ENCODE results near the gene PTPRQ.
"Not testable (repeated sequence)": the region's sequence is repeated elsewhere in the genome, so short reads cannot be mapped to it uniquely, and the experiment has no call there.

The PTPRQ gene

DNA sequence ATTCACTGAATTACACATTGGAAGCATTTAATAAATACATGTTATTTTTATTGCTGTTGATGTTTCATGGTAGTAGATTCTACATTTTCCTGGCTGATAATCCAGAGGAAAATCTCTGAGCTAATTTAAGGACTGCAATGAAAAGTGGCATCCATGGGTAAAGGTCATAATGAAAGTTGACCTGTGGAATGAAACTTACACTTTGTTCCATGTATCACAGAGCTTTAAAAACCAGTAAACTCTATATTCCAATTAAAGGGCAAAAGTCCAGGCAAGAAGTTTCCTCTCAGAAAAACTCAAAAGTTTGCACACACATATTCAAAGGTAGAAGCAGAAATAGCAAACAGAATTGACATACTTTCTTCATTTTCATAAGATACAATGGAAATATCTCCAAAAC, 218.6 kb downstream of the PTPRQ start:
- no peak for DNase-seq (ENCODE audit: insufficient read length, low spot score)
- TF ChIP-seq POLR2A (IDR thresholded peaks at IDR 0.05; ENCODE audit: low read depth, low read length), result no peak
- no peak for FAIRE-seq

DNA sequence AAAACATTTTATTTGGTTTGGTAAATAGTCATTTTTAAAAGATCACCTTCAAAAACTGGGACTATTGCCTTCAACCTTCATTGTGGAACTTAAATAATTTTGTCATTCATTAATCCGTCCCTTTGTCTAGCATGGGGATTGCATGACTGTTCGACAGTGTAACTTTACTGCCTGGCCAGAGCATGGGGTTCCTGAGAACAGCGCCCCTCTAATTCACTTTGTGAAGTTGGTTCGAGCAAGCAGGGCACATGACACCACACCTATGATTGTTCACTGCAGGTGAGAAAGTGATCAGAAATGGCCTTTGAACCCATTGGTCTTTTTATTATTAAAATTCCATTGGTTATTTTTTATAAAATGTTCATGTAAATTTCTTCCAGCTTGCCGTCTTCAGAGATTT, 226.2 kb downstream of the PTPRQ start:
- no peak for TF ChIP-seq POLR2A (IDR thresholded peaks at IDR 0.05; ENCODE audit: low read depth, low read length)
- FAIRE-seq (no peak), DNase-seq (ENCODE audit: insufficient read length, low spot score) (no peak)

DNA sequence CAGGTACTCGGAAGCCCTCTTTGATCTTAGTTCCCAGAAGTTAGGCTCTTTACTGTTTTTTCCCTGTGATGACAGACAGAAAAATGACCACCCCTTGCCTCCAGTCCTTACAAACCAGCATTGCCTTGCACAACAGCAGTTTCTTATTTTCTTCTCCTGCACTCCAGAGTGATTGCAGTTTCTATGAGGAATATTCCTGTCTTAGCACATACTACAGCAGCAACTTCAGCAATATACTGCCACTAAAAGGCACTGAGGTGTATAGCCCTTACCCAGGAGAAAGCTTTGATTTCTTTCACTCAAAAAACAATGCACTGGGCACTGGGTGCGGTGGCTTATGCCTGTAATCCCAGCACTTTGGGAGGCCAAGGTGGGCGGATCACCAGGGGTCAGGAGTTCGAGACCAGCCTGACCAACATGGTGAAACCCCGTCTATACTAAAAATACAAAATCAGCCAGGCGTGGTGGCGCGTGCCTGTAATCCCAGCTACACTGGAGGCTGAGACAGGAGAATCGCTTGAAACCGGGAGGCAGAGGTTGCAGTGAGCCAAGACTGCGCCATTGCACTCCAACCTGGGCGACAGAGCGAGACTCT, 232.1 kb downstream of the PTPRQ start:
- not testable (repeated sequence) for FAIRE-seq; DNase-seq (ENCODE audit: insufficient read length, low spot score)

- DNase-seq (ENCODE audit: insufficient read length, low spot score) (no peak), FAIRE-seq (no peak)
These were observed 232.8 kb downstream of the PTPRQ start for GRCh38 chr12:80676856-80677255.

DNA sequence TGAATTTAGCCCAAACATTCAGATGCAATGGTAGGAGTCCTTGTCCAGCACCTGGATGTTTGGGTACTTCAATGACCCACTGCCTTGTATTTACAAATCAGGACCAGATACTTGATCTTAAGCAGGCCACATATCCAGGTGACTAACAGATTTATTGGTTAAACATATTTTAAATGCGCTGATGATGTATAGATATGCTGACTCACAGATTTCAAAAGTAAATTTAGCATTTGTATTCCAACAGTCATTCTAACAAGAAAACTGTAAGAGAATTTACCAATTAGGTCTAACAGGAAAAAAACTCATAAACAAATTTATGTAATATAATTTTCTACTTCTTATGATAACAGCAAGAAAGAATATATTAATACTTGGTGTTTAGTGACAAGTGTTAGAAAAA, 234.0 kb downstream of the PTPRQ start:
- DNase-seq (ENCODE audit: insufficient read length, low spot score) (no peak), FAIRE-seq (no peak)
- no peak for TF ChIP-seq POLR2A (IDR thresholded peaks at IDR 0.05; ENCODE audit: low read depth, low read length)

More at GRCh38 chr12:80676856-80677255, 232.8 kb downstream of the PTPRQ start:
- no peak for TF ChIP-seq POLR2A (IDR thresholded peaks at IDR 0.05; ENCODE audit: low read depth, low read length)

GRCh38 chr12:80679346-80680131, 235.5 kb downstream of the PTPRQ start:
- FAIRE-seq (no peak), DNase-seq (ENCODE audit: insufficient read length, low spot score) (no peak)
- TF ChIP-seq POLR2A (IDR thresholded peaks at IDR 0.05; ENCODE audit: low read depth, low read length), result no peak

GRCh38 chr12:80681287-80681686, 237.3 kb downstream of the PTPRQ start:
- no peak for DNase-seq (ENCODE audit: insufficient read length, low spot score)
- peak; percentile 57 for FAIRE-seq

GRCh38 chr12:80681786-80682185, 237.8 kb downstream of the PTPRQ start:
- DNase-seq (ENCODE audit: insufficient read length, low spot score) (no peak), FAIRE-seq (no peak)
- no peak for TF ChIP-seq POLR2A (IDR thresholded peaks at IDR 0.05; ENCODE audit: low read depth, low read length)

More at GRCh38 chr12:80681287-80681686, 237.3 kb downstream of the PTPRQ start:
- no peak for TF ChIP-seq POLR2A (IDR thresholded peaks at IDR 0.05; ENCODE audit: low read depth, low read length)

- FAIRE-seq, result no peak
- no peak for TF ChIP-seq POLR2A (IDR thresholded peaks at IDR 0.05; ENCODE audit: low read depth, low read length)
- DNase-seq (ENCODE audit: insufficient read length, low spot score), result no peak
These were observed 240.1 kb downstream of the PTPRQ start for GRCh38 chr12:80684077-80684495.

- DNase-seq (ENCODE audit: insufficient read length, low spot score) (no peak), FAIRE-seq (no peak)
- TF ChIP-seq POLR2A (IDR thresholded peaks at IDR 0.05; ENCODE audit: low read depth, low read length), result no peak
These were observed 246.1 kb downstream of the PTPRQ start for GRCh38 chr12:80690090-80690489.

DNA sequence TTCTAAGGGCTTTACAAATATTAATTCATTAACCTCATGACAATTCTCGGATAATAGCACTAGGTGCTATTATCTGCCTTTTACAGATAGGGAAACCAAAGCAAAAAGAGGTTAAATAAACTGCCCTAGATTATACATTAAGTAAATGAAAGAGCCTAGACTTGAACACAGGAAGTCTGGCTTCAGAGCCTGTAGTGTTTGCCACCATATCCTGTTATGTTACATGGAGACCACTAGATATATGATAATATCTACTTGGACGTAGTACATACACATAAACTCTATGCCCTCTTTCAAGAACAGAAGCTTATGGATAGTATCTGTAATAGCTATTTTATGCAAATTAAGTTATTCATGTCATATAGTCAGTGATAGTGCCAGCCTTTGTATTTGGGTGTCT, 246.5 kb downstream of the PTPRQ start:
- DNase-seq (ENCODE audit: insufficient read length, low spot score) (no peak), FAIRE-seq (no peak)
- TF ChIP-seq POLR2A (IDR thresholded peaks at IDR 0.05; ENCODE audit: low read depth, low read length), result no peak

- no peak for TF ChIP-seq POLR2A (IDR thresholded peaks at IDR 0.05; ENCODE audit: low read depth, low read length)
- FAIRE-seq (no peak), DNase-seq (ENCODE audit: insufficient read length, low spot score) (no peak)
These were observed 248.1 kb downstream of the PTPRQ start for GRCh38 chr12:80692114-80692513.

GRCh38 chr12:80697270-80697887, 253.3 kb downstream of the PTPRQ start:
- TF ChIP-seq POLR2A (IDR thresholded peaks at IDR 0.05; ENCODE audit: low read depth, low read length), result no peak
- FAIRE-seq (no peak), DNase-seq (ENCODE audit: insufficient read length, low spot score) (no peak)

DNA sequence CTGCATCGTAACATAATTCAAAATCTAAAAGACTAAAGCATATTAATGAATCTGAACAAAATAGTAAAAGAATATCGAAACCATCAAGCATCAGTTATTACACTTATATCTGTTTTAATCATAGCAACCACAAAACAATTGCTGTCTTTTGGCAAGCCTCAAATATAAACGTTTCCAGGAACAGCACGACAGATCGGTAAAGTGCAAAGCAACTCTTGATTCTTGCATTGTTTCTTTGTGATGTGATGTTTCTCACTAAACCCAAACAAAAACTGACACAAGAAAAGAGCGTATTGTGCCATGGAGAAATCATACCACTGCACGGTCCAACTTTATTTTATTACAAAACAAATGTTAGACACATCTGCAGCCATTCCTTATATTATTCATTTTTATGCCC, 254.2 kb downstream of the PTPRQ start:
- DNase-seq (ENCODE audit: insufficient read length, low spot score) (no peak), FAIRE-seq (no peak)
- no peak for TF ChIP-seq POLR2A (IDR thresholded peaks at IDR 0.05; ENCODE audit: low read depth, low read length)

Data from H54 (cell line).